Muscle layer of duodenum (tissue), 2 donors: ENCODE data around the gene C6orf132.
A peak's percentile ranks its signal among the peaks of the same experiment; 100 is the strongest.

ENCODE experiments used
- H3K27ac ChIP-seq: one replicate; pipeline ENCODE4 v1.7.0; 2013; ENCODE audit warnings: mild to moderate bottlenecking, low read length
- H3K27me3 ChIP-seq: one replicate; pipeline ENCODE4 v1.7.0; 2013; ENCODE audit warnings: low read depth, mild to moderate bottlenecking, control low read depth, low read length
- H3K36me3 ChIP-seq, 2 donors: one replicate each; pipeline ENCODE4 v1.7.0; 2013; ENCODE audit warnings: low read length in 2 of 2, control low read depth in 1 of 2, mild to moderate bottlenecking in 1 of 2; ENCODE audit not compliant: insufficient read depth in 2 of 2, control insufficient read depth in 1 of 2
- H3K4me1 ChIP-seq, 2 donors: one replicate each; pipeline ENCODE4 v1.7.0; 2013; ENCODE audit warnings: low read length in 2 of 2, mild to moderate bottlenecking in 2 of 2, control low read depth in 1 of 2, moderate library complexity in 1 of 2; ENCODE audit not compliant: insufficient read depth in 2 of 2, control insufficient read depth in 1 of 2
- H3K4me3 ChIP-seq, 2 donors: one replicate each; pipeline ENCODE4 v1.7.0; 2013; ENCODE audit warnings: low read length in 2 of 2, low read depth in 1 of 2, mild to moderate bottlenecking in 1 of 2
- H3K9me3 ChIP-seq, 2 donors: one replicate each; pipeline ENCODE4 v1.7.0; 2013; ENCODE audit warnings: low read length in 2 of 2, control low read depth in 1 of 2, mild to moderate bottlenecking in 1 of 2; ENCODE audit not compliant: control insufficient read depth in 1 of 2
- donor health status: healthy.

C6orf132 gene

DNA sequence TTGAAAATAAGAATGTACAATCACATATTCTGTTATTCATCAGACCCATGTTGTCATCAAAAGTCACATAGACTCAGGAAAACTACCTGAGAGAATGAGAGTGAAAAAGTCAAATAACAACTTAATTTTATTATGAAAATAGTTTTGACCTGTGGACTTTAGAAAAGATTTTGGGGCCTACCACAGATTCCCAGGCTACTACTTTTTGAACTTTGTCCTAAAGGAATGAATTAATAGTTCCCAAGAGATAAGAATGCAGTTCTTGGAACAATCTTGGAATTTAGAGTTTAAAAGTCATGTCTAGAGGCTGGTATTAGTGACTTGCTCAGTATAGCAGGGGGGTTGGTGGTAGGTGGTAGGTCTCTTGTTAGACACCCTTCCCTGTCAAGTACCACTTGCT is 88.8 kb downstream of the C6orf132 start:
- Histone ChIP-seq H3K27me3 (no peaks in the 10 kb centered on the region), H3K4me1 (peaks cover 0 to 24% of the 10 kb centered on the region in 2 donors), H3K9me3 (no peaks in the 10 kb centered on the region), H3K27ac (no peak overlapping the region), H3K36me3 (peaks cover 35 to 38% of the 10 kb centered on the region in 2 donors), H3K4me3 (no peak overlapping the region)

DNA sequence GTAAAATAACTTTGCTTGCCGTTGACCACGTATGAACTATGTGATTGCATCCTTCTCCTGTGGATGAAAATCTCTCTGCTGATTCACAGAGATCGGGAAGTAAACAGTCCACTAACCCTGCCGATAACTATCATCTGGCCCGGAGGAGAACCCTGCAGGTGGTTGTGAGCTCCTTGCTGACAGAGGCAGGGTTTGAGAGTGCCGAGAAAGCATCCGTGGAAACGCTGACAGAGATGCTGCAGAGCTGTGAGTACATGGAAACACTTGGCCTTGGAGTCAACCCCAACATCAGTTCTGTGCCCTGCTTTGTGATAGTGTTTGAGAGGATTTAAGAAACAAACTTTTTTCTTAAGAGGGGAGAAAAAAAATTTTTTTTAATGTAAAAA is 91.2 kb downstream of the C6orf132 start:
- Histone ChIP-seq H3K36me3 (peaks cover 14 to 16% of the 10 kb centered on the region in 2 donors), H3K27ac (no peak overlapping the region), H3K27me3 (no peaks in the 10 kb centered on the region), H3K4me3 (peak overlapping the region; percentile 84 to 92), H3K4me1 (peaks cover 17 to 42% of the 10 kb centered on the region in 2 donors), H3K9me3 (no peaks in the 10 kb centered on the region)
